WTC11 (cell line): ENCODE measurements around the gene MAP9. TPM values are rescaled to one million over a fixed set of nuclear protein-coding genes. Genes with fewer than 3 reads are reported as not detected.

Experiments
- ATAC-seq: fragments of 200-7000 bp; cut with Tn5 transposase; 2 replicates; pipeline ENCODE4 v1.10.0; 2021; ENCODE audit warnings: mild to moderate bottlenecking, moderate library complexity
- CTCF ChIA-PET: fragments of 300-600 bp; sonication (Branson Sonifier 250); formaldehyde crosslinking; loops from one replicate; lab custom pipeline; 2021; ENCODE audit warnings: antibody characterized with exemption; lab: Charles Lee
- POLR2A ChIA-PET: fragments of 350-600 bp; sonication (Branson Sonifier 250); formaldehyde crosslinking; loops from one replicate; lab custom pipeline; 2021; ENCODE audit warnings: antibody characterized with exemption; lab: Charles Lee
- DNase-seq: peaks from one replicate; pipeline ENCODE4 v3.0.0; 2021; ENCODE audit warnings: low spot score
- H3K27ac Mint-ChIP-seq: 2 replicates; pipeline ENCODE4 v1.8.0; 2021; ENCODE audit warnings: mixed read lengths
- H3K27me3 Mint-ChIP-seq: 2 replicates; pipeline ENCODE4 v1.8.0; 2021; ENCODE audit warnings: low read depth, mild to moderate bottlenecking, moderate library complexity, mixed read lengths
- H3K36me3 Mint-ChIP-seq: 2 replicates; pipeline ENCODE4 v1.8.0; 2021; ENCODE audit warnings: mixed read lengths
- H3K4me1 Mint-ChIP-seq: 2 replicates; pipeline ENCODE4 v1.8.0; 2022; ENCODE audit warnings: mixed read lengths
- H3K4me3 Mint-ChIP-seq: 2 replicates; pipeline ENCODE4 v1.8.0; 2021; ENCODE audit warnings: mild to moderate bottlenecking, moderate library complexity, mixed read lengths
- H3K9me3 Mint-ChIP-seq: 2 replicates; pipeline ENCODE4 v1.8.0; 2021; ENCODE audit warnings: mixed read lengths
- FOXK1 ChIP-seq: sonication (generic); formaldehyde crosslinking; IDR thresholded peaks from 2 replicates; pipeline ENCODE4 v1.8.0; 2022; ENCODE audit warnings: mild to moderate bottlenecking, moderate library complexity, missing genetic modification reagents
- GABPB1 ChIP-seq: sonication (generic); formaldehyde crosslinking; IDR thresholded peaks from 2 replicates; pipeline ENCODE4 v1.8.1; 2023; ENCODE audit warnings: mild to moderate bottlenecking, missing genetic modification reagents
- HMGA2 ChIP-seq: fragments of 250-450 bp; sonication (Bioruptor Pico); IDR thresholded peaks from 2 replicates; pipeline ENCODE4 v1.4.0; 2021; ENCODE audit warnings: mild to moderate bottlenecking, moderate library complexity
- JAZF1 ChIP-seq: fragments of 250-450 bp; sonication (Bioruptor Pico); IDR thresholded peaks from 2 replicates; pipeline ENCODE4 v1.9.0; 2021; ENCODE audit warnings: moderate library complexity, mild to moderate bottlenecking, inconsistent platforms
- JUN ChIP-seq: sonication (generic); formaldehyde crosslinking; IDR thresholded peaks from 2 replicates; pipeline ENCODE4 v1.8.0; 2023; ENCODE audit warnings: mild to moderate bottlenecking, missing genetic modification reagents
- MXD4 ChIP-seq: fragments of 250-450 bp; sonication (Bioruptor Pico); IDR thresholded peaks from 2 replicates; pipeline ENCODE4 v1.8.0; 2021; ENCODE audit warnings: mild to moderate bottlenecking, moderate library complexity, borderline replicate concordance
- MYBL2 ChIP-seq: sonication (generic); formaldehyde crosslinking; IDR thresholded peaks from 2 replicates; pipeline ENCODE4 v1.8.1; 2023; ENCODE audit warnings: mild to moderate bottlenecking, moderate library complexity, missing genetic modification reagents
- TEAD4 ChIP-seq: sonication (generic); formaldehyde crosslinking; IDR thresholded peaks from 2 replicates; pipeline ENCODE4 v1.8.0; 2022; ENCODE audit warnings: mild to moderate bottlenecking, missing genetic modification reagents
- ZNF232 ChIP-seq: sonication (generic); formaldehyde crosslinking; IDR thresholded peaks from 2 replicates; pipeline ENCODE4 v1.8.0; 2022; ENCODE audit warnings: mild to moderate bottlenecking, missing genetic modification reagents
- ZNF396 ChIP-seq: fragments of 250-450 bp; sonication (Bioruptor Pico); IDR thresholded peaks from 2 replicates; pipeline ENCODE4 v1.8.0; 2021; ENCODE audit warnings: mild to moderate bottlenecking, moderate library complexity, borderline replicate concordance
- ZNF416 ChIP-seq: fragments of 250-450 bp; sonication (Bioruptor Pico); IDR thresholded peaks from 2 replicates; pipeline ENCODE4 v1.9.0; 2021; ENCODE audit warnings: mild to moderate bottlenecking, inconsistent platforms
- total RNA-seq: library from RNA; stranded (reverse); gene quantifications from 3 replicates; pipeline ENCODE4 v1.2.3, GENCODE V29; 2021
- TF ChIP-seq, protein P1 (sequence below): sonication (generic); formaldehyde crosslinking; IDR thresholded peaks from 2 replicates; pipeline ENCODE4 v1.8.1; 2023; ENCODE audit warnings: mild to moderate bottlenecking, missing genetic modification reagents
- TF ChIP-seq, protein P2 (sequence below): sonication (generic); formaldehyde crosslinking; IDR thresholded peaks from 2 replicates; pipeline ENCODE4 v1.8.1; 2023; ENCODE audit warnings: mild to moderate bottlenecking, missing genetic modification reagents, moderate library complexity
- TF ChIP-seq, protein P3 (sequence below): sonication (generic); formaldehyde crosslinking; IDR thresholded peaks from 2 replicates; pipeline ENCODE4 v1.8.0; 2022; ENCODE audit warnings: mild to moderate bottlenecking, missing genetic modification reagents
- TF ChIP-seq, protein P4 (sequence below): sonication (generic); formaldehyde crosslinking; IDR thresholded peaks from 2 replicates; pipeline ENCODE4 v1.8.1; 2022; ENCODE audit warnings: missing genetic modification reagents, borderline replicate concordance
- TF ChIP-seq, protein P5 (sequence below): sonication (generic); formaldehyde crosslinking; IDR thresholded peaks from 2 replicates; pipeline ENCODE4 v1.8.1; 2023; ENCODE audit warnings: mild to moderate bottlenecking, missing genetic modification reagents
- TF ChIP-seq, protein P6 (sequence below): fragments of 200-600 bp; IDR thresholded peaks from 2 replicates; pipeline ENCODE4 v1.8.0; 2022; ENCODE audit warnings: antibody characterized with exemption
- TF ChIP-seq, protein P7 (sequence below): sonication (generic); formaldehyde crosslinking; IDR thresholded peaks from 2 replicates; pipeline ENCODE4 v1.8.0; 2023; ENCODE audit warnings: missing genetic modification reagents
- TF ChIP-seq, protein P8 (sequence below): sonication (generic); formaldehyde crosslinking; conservative IDR thresholded peaks from 2 replicates; pipeline ENCODE4 v1.8.1; 2023; ENCODE audit warnings: mild to moderate bottlenecking, low read depth, missing genetic modification reagents, moderate library complexity

MAP9 gene
- total RNA-seq, 1 experiment from 2014 or later = 19.0 TPM

DNA sequence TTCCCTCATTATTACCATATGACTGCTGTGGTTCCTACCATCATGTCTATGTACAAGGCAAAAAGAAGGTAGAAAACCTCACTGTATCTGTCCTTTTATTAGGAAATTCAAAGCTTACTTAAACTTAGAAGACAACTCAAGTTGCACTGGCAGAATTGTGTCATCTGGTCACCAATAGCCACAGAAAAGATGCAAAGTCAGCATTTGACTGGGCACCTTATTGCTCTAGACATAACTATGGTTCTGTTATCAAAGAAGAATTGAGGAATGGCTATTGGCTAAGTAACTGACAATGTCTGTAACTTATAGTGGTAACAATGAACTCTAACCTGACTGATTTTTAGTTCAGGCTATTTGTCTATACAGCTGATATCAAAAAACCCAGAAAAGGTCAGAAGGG, 45.3 kb downstream of the MAP9 start:
- TF ChIP-seq JAZF1 (CRISPR knock-in tag) (no peak), ZNF416 (CRISPR knock-in tag) (no peak), ZNF232 (CRISPR knock-in tag) (no peak), TEAD4 (no peak)
- TF ChIP-seq, protein P1, sequence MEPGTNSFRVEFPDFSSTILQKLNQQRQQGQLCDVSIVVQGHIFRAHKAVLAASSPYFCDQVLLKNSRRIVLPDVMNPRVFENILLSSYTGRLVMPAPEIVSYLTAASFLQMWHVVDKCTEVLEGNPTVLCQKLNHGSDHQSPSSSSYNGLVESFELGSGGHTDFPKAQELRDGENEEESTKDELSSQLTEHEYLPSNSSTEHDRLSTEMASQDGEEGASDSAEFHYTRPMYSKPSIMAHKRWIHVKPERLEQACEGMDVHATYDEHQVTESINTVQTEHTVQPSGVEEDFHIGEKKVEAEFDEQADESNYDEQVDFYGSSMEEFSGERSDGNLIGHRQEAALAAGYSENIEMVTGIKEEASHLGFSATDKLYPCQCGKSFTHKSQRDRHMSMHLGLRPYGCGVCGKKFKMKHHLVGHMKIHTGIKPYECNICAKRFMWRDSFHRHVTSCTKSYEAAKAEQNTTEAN (CRISPR knock-in tag) = no peak
- TF ChIP-seq, protein P2, sequence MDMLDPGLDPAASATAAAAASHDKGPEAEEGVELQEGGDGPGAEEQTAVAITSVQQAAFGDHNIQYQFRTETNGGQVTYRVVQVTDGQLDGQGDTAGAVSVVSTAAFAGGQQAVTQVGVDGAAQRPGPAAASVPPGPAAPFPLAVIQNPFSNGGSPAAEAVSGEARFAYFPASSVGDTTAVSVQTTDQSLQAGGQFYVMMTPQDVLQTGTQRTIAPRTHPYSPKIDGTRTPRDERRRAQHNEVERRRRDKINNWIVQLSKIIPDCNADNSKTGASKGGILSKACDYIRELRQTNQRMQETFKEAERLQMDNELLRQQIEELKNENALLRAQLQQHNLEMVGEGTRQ = no peak
- Mint-ChIP-seq H3K9me3 (peaks cover 25% of the 10 kb centered on the region), H3K27me3 (no peaks in the 10 kb centered on the region), H3K4me3 (no peak overlapping the region), H3K36me3 (peaks cover 6% of the 10 kb centered on the region), H3K27ac (no peak overlapping the region), H3K4me1 (no peaks in the 10 kb centered on the region)
- ChIA-PET POLR2A (no interaction called here), CTCF (no interaction called here)
- ATAC-seq (no peak), DNase-seq (no peak)

DNA sequence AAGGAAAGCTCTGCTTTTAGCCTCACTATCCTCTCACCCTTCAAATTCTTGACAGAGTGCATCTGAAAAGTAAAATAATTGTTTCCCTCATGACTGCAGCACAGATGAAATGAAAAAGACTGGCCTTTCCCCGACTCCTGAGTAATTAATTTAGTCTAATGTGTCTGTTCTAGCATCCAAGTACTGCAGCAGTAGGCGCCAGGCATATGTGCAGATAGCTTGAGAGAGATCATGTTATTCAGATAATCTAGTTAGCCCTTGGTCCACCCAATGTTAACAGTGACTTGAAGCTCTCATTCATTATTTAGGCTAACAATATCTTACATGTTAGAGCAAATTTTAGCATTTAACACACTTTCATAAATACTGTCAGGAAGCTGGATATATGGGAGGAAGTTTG, 54.0 kb downstream of the MAP9 start:
- ATAC-seq (no peak), DNase-seq (no peak)
- Mint-ChIP-seq H3K27ac (no peak overlapping the region), H3K27me3 (peaks cover 15% of the 10 kb centered on the region), H3K9me3 (peaks cover 29% of the 10 kb centered on the region), H3K36me3 (peaks cover 6% of the 10 kb centered on the region), H3K4me1 (peaks cover 16% of the 10 kb centered on the region), H3K4me3 (no peak overlapping the region)
- TF ChIP-seq, protein P3, sequence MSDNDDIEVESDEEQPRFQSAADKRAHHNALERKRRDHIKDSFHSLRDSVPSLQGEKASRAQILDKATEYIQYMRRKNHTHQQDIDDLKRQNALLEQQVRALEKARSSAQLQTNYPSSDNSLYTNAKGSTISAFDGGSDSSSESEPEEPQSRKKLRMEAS (CRISPR knock-in tag) = no peak
- TF ChIP-seq, protein P4, sequence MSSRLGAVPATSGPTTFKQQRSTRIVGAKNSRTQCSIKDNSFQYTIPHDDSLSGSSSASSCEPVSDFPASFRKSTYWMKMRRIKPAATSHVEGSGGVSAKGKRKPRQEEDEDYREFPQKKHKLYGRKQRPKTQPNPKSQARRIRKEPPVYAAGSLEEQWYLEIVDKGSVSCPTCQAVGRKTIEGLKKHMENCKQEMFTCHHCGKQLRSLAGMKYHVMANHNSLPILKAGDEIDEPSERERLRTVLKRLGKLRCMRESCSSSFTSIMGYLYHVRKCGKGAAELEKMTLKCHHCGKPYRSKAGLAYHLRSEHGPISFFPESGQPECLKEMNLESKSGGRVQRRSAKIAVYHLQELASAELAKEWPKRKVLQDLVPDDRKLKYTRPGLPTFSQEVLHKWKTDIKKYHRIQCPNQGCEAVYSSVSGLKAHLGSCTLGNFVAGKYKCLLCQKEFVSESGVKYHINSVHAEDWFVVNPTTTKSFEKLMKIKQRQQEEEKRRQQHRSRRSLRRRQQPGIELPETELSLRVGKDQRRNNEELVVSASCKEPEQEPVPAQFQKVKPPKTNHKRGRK = no peak
- TF ChIP-seq MXD4 (no peak), GABPB1 (no peak), HMGA2 (CRISPR knock-in tag) (no peak)
- POLR2A ChIA-PET = no interaction called here
- CTCF ChIA-PET = no interaction called here

DNA sequence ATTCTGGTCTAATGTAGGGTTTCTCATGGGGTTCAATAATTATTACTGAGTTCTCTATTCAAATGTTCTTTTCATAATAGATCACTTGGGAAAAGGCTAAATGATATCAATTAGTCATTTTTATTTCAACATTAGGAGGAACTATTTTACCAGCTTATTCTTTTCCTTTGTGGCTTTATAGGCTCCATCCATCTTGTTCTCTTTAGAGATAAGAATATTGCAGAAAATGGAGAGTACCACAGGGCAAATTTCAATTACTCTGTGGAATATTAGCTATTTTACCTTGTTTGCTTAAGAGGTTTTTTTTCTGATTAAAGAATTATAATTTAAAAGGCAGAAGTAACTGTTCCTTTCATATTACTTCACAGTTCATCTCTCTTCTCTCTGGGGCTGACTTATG, 55.8 kb downstream of the MAP9 start:
- ChIA-PET POLR2A (no interaction called here), CTCF (no interaction called here)
- H3K4me1 Mint-ChIP-seq = peaks cover 16% of the 10 kb centered on the region
- peaks cover 7% of the 10 kb centered on the region for H3K36me3 Mint-ChIP-seq
- H3K4me3 Mint-ChIP-seq = no peak overlapping the region
- peaks cover 40% of the 10 kb centered on the region for H3K9me3 Mint-ChIP-seq
- no peak overlapping the region for H3K27ac Mint-ChIP-seq
- no peak for ATAC-seq
- H3K27me3 Mint-ChIP-seq = peaks cover 21% of the 10 kb centered on the region
- DNase-seq = no peak
- no peak for TF ChIP-seq FOXK1
- TF ChIP-seq, protein P5, sequence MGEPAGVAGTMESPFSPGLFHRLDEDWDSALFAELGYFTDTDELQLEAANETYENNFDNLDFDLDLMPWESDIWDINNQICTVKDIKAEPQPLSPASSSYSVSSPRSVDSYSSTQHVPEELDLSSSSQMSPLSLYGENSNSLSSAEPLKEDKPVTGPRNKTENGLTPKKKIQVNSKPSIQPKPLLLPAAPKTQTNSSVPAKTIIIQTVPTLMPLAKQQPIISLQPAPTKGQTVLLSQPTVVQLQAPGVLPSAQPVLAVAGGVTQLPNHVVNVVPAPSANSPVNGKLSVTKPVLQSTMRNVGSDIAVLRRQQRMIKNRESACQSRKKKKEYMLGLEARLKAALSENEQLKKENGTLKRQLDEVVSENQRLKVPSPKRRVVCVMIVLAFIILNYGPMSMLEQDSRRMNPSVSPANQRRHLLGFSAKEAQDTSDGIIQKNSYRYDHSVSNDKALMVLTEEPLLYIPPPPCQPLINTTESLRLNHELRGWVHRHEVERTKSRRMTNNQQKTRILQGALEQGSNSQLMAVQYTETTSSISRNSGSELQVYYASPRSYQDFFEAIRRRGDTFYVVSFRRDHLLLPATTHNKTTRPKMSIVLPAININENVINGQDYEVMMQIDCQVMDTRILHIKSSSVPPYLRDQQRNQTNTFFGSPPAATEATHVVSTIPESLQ (CRISPR knock-in tag) = no peak
- TF ChIP-seq, protein P6, sequence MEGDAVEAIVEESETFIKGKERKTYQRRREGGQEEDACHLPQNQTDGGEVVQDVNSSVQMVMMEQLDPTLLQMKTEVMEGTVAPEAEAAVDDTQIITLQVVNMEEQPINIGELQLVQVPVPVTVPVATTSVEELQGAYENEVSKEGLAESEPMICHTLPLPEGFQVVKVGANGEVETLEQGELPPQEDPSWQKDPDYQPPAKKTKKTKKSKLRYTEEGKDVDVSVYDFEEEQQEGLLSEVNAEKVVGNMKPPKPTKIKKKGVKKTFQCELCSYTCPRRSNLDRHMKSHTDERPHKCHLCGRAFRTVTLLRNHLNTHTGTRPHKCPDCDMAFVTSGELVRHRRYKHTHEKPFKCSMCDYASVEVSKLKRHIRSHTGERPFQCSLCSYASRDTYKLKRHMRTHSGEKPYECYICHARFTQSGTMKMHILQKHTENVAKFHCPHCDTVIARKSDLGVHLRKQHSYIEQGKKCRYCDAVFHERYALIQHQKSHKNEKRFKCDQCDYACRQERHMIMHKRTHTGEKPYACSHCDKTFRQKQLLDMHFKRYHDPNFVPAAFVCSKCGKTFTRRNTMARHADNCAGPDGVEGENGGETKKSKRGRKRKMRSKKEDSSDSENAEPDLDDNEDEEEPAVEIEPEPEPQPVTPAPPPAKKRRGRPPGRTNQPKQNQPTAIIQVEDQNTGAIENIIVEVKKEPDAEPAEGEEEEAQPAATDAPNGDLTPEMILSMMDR = no peak
- TF ChIP-seq, protein P7, sequence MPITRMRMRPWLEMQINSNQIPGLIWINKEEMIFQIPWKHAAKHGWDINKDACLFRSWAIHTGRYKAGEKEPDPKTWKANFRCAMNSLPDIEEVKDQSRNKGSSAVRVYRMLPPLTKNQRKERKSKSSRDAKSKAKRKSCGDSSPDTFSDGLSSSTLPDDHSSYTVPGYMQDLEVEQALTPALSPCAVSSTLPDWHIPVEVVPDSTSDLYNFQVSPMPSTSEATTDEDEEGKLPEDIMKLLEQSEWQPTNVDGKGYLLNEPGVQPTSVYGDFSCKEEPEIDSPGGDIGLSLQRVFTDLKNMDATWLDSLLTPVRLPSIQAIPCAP (CRISPR knock-in tag) = no peak
- TF ChIP-seq JUN (CRISPR knock-in tag) = no peak
- TF ChIP-seq ZNF396 (CRISPR knock-in tag) = no peak
- no peak for TF ChIP-seq MYBL2 (CRISPR knock-in tag)
- TF ChIP-seq, protein P8, sequence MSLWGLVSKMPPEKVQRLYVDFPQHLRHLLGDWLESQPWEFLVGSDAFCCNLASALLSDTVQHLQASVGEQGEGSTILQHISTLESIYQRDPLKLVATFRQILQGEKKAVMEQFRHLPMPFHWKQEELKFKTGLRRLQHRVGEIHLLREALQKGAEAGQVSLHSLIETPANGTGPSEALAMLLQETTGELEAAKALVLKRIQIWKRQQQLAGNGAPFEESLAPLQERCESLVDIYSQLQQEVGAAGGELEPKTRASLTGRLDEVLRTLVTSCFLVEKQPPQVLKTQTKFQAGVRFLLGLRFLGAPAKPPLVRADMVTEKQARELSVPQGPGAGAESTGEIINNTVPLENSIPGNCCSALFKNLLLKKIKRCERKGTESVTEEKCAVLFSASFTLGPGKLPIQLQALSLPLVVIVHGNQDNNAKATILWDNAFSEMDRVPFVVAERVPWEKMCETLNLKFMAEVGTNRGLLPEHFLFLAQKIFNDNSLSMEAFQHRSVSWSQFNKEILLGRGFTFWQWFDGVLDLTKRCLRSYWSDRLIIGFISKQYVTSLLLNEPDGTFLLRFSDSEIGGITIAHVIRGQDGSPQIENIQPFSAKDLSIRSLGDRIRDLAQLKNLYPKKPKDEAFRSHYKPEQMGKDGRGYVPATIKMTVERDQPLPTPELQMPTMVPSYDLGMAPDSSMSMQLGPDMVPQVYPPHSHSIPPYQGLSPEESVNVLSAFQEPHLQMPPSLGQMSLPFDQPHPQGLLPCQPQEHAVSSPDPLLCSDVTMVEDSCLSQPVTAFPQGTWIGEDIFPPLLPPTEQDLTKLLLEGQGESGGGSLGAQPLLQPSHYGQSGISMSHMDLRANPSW = no peak
